Activated B cell treated with CpG ODN at 0.5 μM for 24 hours (primary cell): ENCODE results near the gene PLCE1. TPM values are rescaled to one million over a fixed set of nuclear protein-coding genes. Genes with fewer than 3 reads are reported as not detected.

ENCODE experiments used
- ATAC-seq: fragments of 200-7000 bp; cut with Tn5 transposase; one replicate; pipeline ENCODE4 v1.10.0; 2021; ENCODE audit warnings: low read depth, mild to moderate bottlenecking, moderate library complexity
- CTCF ChIA-PET: fragments of 350-600 bp; sonication (Branson Sonifier 250); formaldehyde crosslinking; loops from one replicate; lab custom pipeline; 2021; ENCODE audit warnings: antibody characterized with exemption; lab: Charles Lee
- POLR2A ChIA-PET: fragments of 350-600 bp; sonication (Branson Sonifier 250); formaldehyde crosslinking; loops from one replicate; lab custom pipeline; 2021; ENCODE audit warnings: antibody characterized with exemption; lab: Charles Lee
- DNase-seq: peaks from one replicate; pipeline ENCODE4 v3.0.0; 2022
- H3K27ac Mint-ChIP-seq: one replicate; pipeline ENCODE4 v1.8.0; 2020; ENCODE audit warnings: mixed read lengths
- H3K27me3 Mint-ChIP-seq: one replicate; pipeline ENCODE4 v1.8.0; 2021; ENCODE audit warnings: mixed read lengths
- H3K36me3 Mint-ChIP-seq: one replicate; pipeline ENCODE4 v1.8.0; 2021; ENCODE audit warnings: low read depth, mixed read lengths
- H3K4me1 Mint-ChIP-seq: one replicate; pipeline ENCODE4 v1.8.0; 2021; ENCODE audit warnings: mixed read lengths
- H3K4me3 Mint-ChIP-seq: one replicate; pipeline ENCODE4 v1.8.0; 2020; ENCODE audit warnings: mild to moderate bottlenecking, mixed read lengths
- H3K9me3 Mint-ChIP-seq: one replicate; pipeline ENCODE4 v1.8.0; 2020; ENCODE audit warnings: mixed read lengths
- intact Hi-C: fragments of 100-400 bp; cut with micrococcal nuclease; formaldehyde crosslinking; loops from one replicate; pipeline ENCODE4 v1.15.1; 2024
- total RNA-seq: library from RNA; stranded (reverse); gene quantifications from 2 replicates; pipeline ENCODE4 v1.2.3, GENCODE V29; 2022
- TF ChIP-seq, protein P1 (sequence below): fragments of 200-600 bp; IDR thresholded peaks from one replicate; pipeline ENCODE4 v1.8.0; 2022; ENCODE audit warnings: antibody characterized with exemption, mild to moderate bottlenecking

The PLCE1 gene
- total RNA-seq, 1 donor from 2014 or later: not detected

GRCh38 chr10:93997546-93997945 lies 3.8 kb downstream of the PLCE1 start:
- Mint-ChIP-seq H3K27ac (no peak overlapping the region), H3K4me1 (peaks cover 11% of the 10 kb centered on the region), H3K27me3 (peaks cover 43% of the 10 kb centered on the region), H3K9me3 (no peaks in the 10 kb centered on the region), H3K4me3 (no peak overlapping the region), H3K36me3 (no peaks in the 10 kb centered on the region)
- TF ChIP-seq, protein P1, sequence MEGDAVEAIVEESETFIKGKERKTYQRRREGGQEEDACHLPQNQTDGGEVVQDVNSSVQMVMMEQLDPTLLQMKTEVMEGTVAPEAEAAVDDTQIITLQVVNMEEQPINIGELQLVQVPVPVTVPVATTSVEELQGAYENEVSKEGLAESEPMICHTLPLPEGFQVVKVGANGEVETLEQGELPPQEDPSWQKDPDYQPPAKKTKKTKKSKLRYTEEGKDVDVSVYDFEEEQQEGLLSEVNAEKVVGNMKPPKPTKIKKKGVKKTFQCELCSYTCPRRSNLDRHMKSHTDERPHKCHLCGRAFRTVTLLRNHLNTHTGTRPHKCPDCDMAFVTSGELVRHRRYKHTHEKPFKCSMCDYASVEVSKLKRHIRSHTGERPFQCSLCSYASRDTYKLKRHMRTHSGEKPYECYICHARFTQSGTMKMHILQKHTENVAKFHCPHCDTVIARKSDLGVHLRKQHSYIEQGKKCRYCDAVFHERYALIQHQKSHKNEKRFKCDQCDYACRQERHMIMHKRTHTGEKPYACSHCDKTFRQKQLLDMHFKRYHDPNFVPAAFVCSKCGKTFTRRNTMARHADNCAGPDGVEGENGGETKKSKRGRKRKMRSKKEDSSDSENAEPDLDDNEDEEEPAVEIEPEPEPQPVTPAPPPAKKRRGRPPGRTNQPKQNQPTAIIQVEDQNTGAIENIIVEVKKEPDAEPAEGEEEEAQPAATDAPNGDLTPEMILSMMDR: no peak
- ChIA-PET CTCF (no interaction called here), POLR2A (no interaction called here)
- ATAC-seq (no peak), DNase-seq (no peak)
- intact Hi-C loops: no loop called here

GRCh38 chr10:93999401-93999851 lies 5.7 kb downstream of the PLCE1 start:
- H3K4me3 Mint-ChIP-seq: no peak overlapping the region
- CTCF ChIA-PET: no interaction called here

DNA sequence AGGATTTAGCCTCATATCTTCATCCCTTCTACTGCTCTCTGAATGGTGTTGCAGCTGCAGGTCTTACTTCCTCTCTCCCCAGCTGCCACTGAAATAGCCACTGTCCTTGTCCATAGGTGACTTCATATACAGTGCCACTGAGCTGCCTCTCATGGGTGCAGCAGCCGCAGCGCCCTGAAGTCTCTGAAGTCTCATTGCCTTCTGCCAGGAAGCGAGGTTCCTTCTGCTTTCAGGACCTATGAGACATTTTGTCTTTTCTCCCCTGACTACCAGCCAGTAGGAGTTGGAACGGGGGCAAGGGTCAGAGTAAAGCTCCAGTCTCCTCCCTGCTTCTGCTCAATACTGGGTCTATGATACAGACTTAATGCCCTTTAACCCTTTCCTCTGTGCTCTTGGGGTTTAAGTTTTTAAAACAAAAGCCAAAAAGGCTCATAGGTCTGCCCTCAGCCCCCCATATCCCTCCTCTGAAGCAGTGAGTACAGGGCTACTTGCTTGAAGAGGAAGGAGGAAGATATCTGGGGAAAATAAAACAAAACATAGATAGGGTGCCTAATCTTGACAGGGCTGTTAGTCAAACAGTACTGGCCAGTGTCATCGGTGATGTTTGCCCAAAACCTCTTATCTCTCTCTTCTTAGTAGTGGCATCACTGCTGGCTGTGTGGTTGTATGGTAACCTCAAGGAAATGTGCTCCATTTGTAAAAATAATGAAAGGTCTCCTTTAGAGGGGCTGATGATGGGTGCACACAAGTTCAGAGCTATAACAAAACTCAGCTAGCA lies 7.1 kb downstream of the PLCE1 start:
- intact Hi-C loops: no loop called here
- no peaks in the 10 kb centered on the region for H3K36me3 Mint-ChIP-seq
- ChIA-PET POLR2A (no interaction called here), CTCF (no interaction called here)
- no peak overlapping the region for H3K27ac Mint-ChIP-seq
- H3K4me1 Mint-ChIP-seq: no peaks in the 10 kb centered on the region
- TF ChIP-seq, protein P1: no peak
- peaks cover 22% of the 10 kb centered on the region for H3K27me3 Mint-ChIP-seq
- no peak for ATAC-seq
- H3K4me3 Mint-ChIP-seq: no peak overlapping the region
- H3K9me3 Mint-ChIP-seq: no peaks in the 10 kb centered on the region
- DNase-seq: no peak

More at GRCh38 chr10:93999401-93999851, 5.7 kb downstream of the PLCE1 start:
- intact Hi-C loops: no loop called here
- Mint-ChIP-seq H3K27ac (no peak overlapping the region), H3K27me3 (peaks cover 33% of the 10 kb centered on the region), H3K9me3 (no peaks in the 10 kb centered on the region), H3K36me3 (no peaks in the 10 kb centered on the region), H3K4me1 (peaks cover 3% of the 10 kb centered on the region)
- ATAC-seq (no peak), DNase-seq (no peak)
- TF ChIP-seq, protein P1: no peak
- POLR2A ChIA-PET: no interaction called here

GRCh38 chr10:94001416-94001810 lies 7.7 kb downstream of the PLCE1 start:
- intact Hi-C loops: no loop called here
- H3K27ac Mint-ChIP-seq: no peak overlapping the region
- DNase-seq (no peak), ATAC-seq (no peak)
- TF ChIP-seq, protein P1: no peak
- peaks cover 18% of the 10 kb centered on the region for H3K27me3 Mint-ChIP-seq
- ChIA-PET POLR2A (no interaction called here), CTCF (no interaction called here)
- H3K36me3 Mint-ChIP-seq: no peaks in the 10 kb centered on the region
- no peak overlapping the region for H3K4me3 Mint-ChIP-seq
- H3K9me3 Mint-ChIP-seq: no peaks in the 10 kb centered on the region
- no peaks in the 10 kb centered on the region for H3K4me1 Mint-ChIP-seq

DNA sequence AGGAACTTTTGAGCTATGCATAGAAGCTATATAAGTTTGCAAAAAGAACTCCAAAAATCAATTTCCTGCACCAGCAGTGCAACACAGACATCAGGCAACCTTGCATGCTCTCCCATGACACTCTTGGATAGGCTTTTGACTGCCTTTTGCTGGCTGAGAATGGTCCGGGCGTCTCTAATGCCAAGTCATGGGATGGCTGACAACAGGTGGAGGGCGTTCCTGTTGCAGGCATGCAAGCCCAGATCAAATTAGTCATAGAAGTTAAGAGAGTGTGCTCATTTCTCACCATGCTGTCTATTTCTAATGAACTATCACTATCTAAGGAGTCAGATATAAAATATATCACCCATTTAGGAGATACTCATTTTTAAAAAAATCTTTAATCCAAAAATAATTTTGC lies 8.4 kb downstream of the PLCE1 start:
- Mint-ChIP-seq H3K4me3 (no peak overlapping the region), H3K9me3 (no peaks in the 10 kb centered on the region), H3K36me3 (no peaks in the 10 kb centered on the region), H3K27ac (no peak overlapping the region), H3K4me1 (no peaks in the 10 kb centered on the region), H3K27me3 (peaks cover 21% of the 10 kb centered on the region)
- no peak for ATAC-seq
- DNase-seq: no peak
- TF ChIP-seq, protein P1: no peak
- POLR2A ChIA-PET: no interaction called here
- intact Hi-C loops: no loop called here
- CTCF ChIA-PET: no interaction called here
